H1 (cell line): ENCODE measurements around the gene HEXIM1. TPM values are rescaled to one million over a fixed set of nuclear protein-coding genes. Genes with fewer than 3 reads are reported as not detected.

Experiments used
- CBX5 ChIP-seq: fragments of 300-800, 300-1000 bp; sonication (generic); IDR thresholded peaks from 2 replicates; pipeline ENCODE4 v1.7.1; 2016; ENCODE audit warnings: antibody characterized with exemption, low read length, low read depth
- CHD7 ChIP-seq: fragments of 300-600 bp; sonication (generic); IDR thresholded peaks from 2 replicates; pipeline ENCODE4 v1.7.1; 2012; ENCODE audit warnings: low read length, moderate library complexity, mild to moderate bottlenecking, inconsistent platforms; ENCODE audit not compliant: insufficient replicate concordance
- FOSL1 ChIP-seq: IDR thresholded peaks from 2 replicates; pipeline ENCODE4 v1.6.1; 2011; ENCODE audit warnings: mild to moderate bottlenecking, low read depth, low read length, moderate library complexity; ENCODE audit not compliant: insufficient read depth
- HDAC2 ChIP-seq, 2 experiments: fragments of 300-600 bp in 1 of 2; sonication (generic) in 1 of 2; IDR thresholded peaks; 2 replicates each; pipeline ENCODE4 v1.6.1; 2011 to 2012; ENCODE audit warnings: low read depth in 2 of 2, low read length in 2 of 2, mild to moderate bottlenecking in 2 of 2, moderate library complexity in 2 of 2, borderline replicate concordance in 1 of 2, inconsistent platforms in 1 of 2
- polyA plus RNA-seq, 7 experiments: library from polyadenylated mRNA; depleted of rRNA in 3 of 7; stranded (reverse) in 5 of 7; unstranded in 2 of 7; fragments of >200 nt in 5 of 7; fragments of 200-250 nt in 2 of 7; gene quantifications; 1 replicate in 5 of 7; 2 replicates in 1 of 7; 4 replicates in 1 of 7; pipeline versions ENCODE4 v1.2.1 to v1.2.3, GENCODE V29; 2011 to 2013; ENCODE audit warnings: missing spikeins in 2 of 7, mixed read lengths in 2 of 7
- total RNA-seq: library from RNA; stranded (reverse); fragmentation: NEBNext Ultra II Directional; extraction: Animal tissue kit (Norgen Biotek cat#: 25700); gene quantifications from 2 replicates; pipeline ENCODE4 v1.2.1, GENCODE V29; 2021

The HEXIM1 gene
- total and polyA plus RNA-seq, 2 of the 8 experiments (the other 6 are each of a cell fraction or from before 2014, with no cell fraction given) = 9.1 to 38.3 TPM

- TF ChIP-seq HDAC2 (IDR thresholded peaks at IDR 0.05; ENCODE audit: borderline replicate concordance in 1 of 2, low read depth in 2 of 2, low read length in 2 of 2) (no peak), CBX5 (no peak), FOSL1 (no peak), CHD7 (no peak)
Observed at GRCh38 chr17:45143094-45143670, 5.1 kb upstream of the HEXIM1 start (continued).
